DOHH2 (cell line): ENCODE results near the gene ART4.
A peak's percentile ranks its signal among the peaks of the same experiment; 100 is the strongest.

Source experiments
- H3F3A ChIP-seq: fragments of 200-600 bp; sonication (generic), shearing (Covaris generic); 2 replicates; pipeline ENCODE4 v1.6.0; 2016; ENCODE audit warnings: antibody characterized with exemption, mild to moderate bottlenecking; ENCODE audit not compliant: control insufficient read depth, insufficient read depth
- H3K27ac ChIP-seq: fragments of 200-600 bp; sonication (generic); 2 replicates; pipeline ENCODE4 v1.5.1; 2014; ENCODE audit warnings: low read depth, mild to moderate bottlenecking, low read length, moderate library complexity
- H3K27me3 ChIP-seq: fragments of 200-600 bp; sonication (generic); 2 replicates; pipeline ENCODE4 v1.6.1; 2014; ENCODE audit warnings: mild to moderate bottlenecking, low read length, mixed read lengths; ENCODE audit not compliant: control insufficient read depth
- H3K36me3 ChIP-seq: fragments of 200-600 bp; sonication (generic); 2 replicates; pipeline ENCODE4 v1.6.1; 2014; ENCODE audit warnings: mild to moderate bottlenecking, low read length, moderate library complexity, mixed read lengths; ENCODE audit not compliant: control insufficient read depth
- H3K4me1 ChIP-seq: fragments of 200-600 bp; sonication (generic); 2 replicates; pipeline ENCODE4 v1.6.1; 2014; ENCODE audit warnings: mild to moderate bottlenecking, low read length, mixed read lengths; ENCODE audit not compliant: control insufficient read depth
- H3K4me2 ChIP-seq: fragments of 200-600 bp; sonication (generic); 2 replicates; pipeline ENCODE4 v1.6.0; 2014; ENCODE audit warnings: mild to moderate bottlenecking, low read length, moderate library complexity
- H3K4me3 ChIP-seq: fragments of 200-600 bp; sonication (generic); 2 replicates; pipeline ENCODE4 v1.5.1; 2014; ENCODE audit warnings: mild to moderate bottlenecking, low read length, mixed read lengths
- H3K79me2 ChIP-seq: fragments of 200-600 bp; sonication (generic); 2 replicates; pipeline ENCODE4 v1.6.1; 2014; ENCODE audit warnings: mild to moderate bottlenecking, low read length, mixed read lengths; ENCODE audit not compliant: control insufficient read depth
- H3K9me2 ChIP-seq: fragments of 200-600 bp; sonication (generic); replicated peaks from 2 replicates; pipeline ENCODE4 v1.6.1; 2014; ENCODE audit warnings: mild to moderate bottlenecking, low read length, mixed read lengths; ENCODE audit not compliant: control insufficient read depth
- H3K9me3 ChIP-seq: fragments of 200-600 bp; sonication (generic); 2 replicates; pipeline ENCODE4 v1.6.1; 2014; ENCODE audit warnings: antibody characterized with exemption, low read length, mixed read lengths; ENCODE audit not compliant: control insufficient read depth, insufficient read depth
- H4K20me1 ChIP-seq: fragments of 200-600 bp; sonication (generic); 2 replicates; pipeline ENCODE4 v1.6.0; 2014; ENCODE audit warnings: low read depth, mild to moderate bottlenecking, antibody characterized with exemption, low read length, moderate library complexity; ENCODE audit not compliant: control insufficient read depth, insufficient read depth
- EZH2phosphoT487 ChIP-seq: fragments of 200-600 bp; sonication (generic); IDR thresholded peaks from 2 replicates; pipeline ENCODE4 v1.6.1; 2017; ENCODE audit warnings: borderline replicate concordance, mild to moderate bottlenecking, antibody characterized with exemption, low read length, moderate library complexity, mixed read lengths
- TF ChIP-seq, protein P1 (sequence below): fragments of 200-600 bp; sonication (generic); IDR thresholded peaks from one replicate; pipeline ENCODE4 v1.5.1; 2014; ENCODE audit warnings: antibody characterized with exemption, mild to moderate bottlenecking, low read depth, low read length; ENCODE audit not compliant: poor library complexity, severe bottlenecking

Gene ART4

DNA sequence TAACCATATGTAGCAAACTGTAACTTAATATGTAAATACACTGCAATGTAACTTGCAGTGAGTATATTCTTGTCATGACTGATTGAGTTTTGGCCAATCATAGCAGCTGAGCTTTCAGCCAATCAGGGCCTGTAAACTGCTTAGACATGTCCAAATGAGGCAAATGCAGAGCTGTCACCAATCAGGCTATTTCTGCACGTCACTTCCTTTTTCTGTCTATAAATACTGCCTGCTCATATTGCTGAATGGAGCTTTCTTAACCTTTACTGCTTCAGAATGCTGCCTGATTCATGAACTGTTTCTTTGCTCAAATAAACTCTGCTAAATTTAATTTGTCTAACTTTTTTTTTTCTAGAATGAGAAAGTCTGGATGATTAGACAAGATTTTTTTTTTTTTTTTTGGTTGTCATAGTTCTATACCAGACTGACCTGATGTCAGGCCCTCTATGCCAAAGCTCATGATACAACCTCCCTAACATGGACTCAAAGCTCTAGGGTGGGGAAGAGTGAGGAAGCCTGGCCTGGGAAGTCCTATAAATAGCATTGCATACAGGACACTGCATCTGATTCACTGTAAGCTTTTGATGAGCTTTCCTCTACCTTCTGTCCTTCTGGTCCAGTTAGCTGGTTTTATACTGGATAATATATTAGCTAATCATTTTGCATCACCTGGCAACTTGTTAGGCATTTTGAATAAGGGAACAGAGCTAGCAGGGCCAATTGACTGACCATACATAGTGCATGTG, 30.3 kb upstream of the ART4 start:
- no peaks in the 10 kb centered on the region for H4K20me1 ChIP-seq
- no peak for TF ChIP-seq EZH2phosphoT487
- TF ChIP-seq, protein P1, sequence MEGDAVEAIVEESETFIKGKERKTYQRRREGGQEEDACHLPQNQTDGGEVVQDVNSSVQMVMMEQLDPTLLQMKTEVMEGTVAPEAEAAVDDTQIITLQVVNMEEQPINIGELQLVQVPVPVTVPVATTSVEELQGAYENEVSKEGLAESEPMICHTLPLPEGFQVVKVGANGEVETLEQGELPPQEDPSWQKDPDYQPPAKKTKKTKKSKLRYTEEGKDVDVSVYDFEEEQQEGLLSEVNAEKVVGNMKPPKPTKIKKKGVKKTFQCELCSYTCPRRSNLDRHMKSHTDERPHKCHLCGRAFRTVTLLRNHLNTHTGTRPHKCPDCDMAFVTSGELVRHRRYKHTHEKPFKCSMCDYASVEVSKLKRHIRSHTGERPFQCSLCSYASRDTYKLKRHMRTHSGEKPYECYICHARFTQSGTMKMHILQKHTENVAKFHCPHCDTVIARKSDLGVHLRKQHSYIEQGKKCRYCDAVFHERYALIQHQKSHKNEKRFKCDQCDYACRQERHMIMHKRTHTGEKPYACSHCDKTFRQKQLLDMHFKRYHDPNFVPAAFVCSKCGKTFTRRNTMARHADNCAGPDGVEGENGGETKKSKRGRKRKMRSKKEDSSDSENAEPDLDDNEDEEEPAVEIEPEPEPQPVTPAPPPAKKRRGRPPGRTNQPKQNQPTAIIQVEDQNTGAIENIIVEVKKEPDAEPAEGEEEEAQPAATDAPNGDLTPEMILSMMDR, result no peak
- H3K36me3 ChIP-seq, result peaks cover 6% of the 10 kb centered on the region
- H3F3A ChIP-seq, result no peaks in the 10 kb centered on the region
- no peaks in the 10 kb centered on the region for H3K79me2 ChIP-seq
- peak overlapping the region; percentile 16 for H3K4me3 ChIP-seq
- H3K27ac ChIP-seq, result no peak overlapping the region
- peaks cover 12% of the 10 kb centered on the region; the same call in 1 of the 2 replicates for H3K9me3 ChIP-seq
- H3K27me3 ChIP-seq, result no peaks in the 10 kb centered on the region
- peak overlapping the region; percentile 20; the same call in 1 of the 2 replicates for H3K4me2 ChIP-seq
- H3K4me1 ChIP-seq, result peaks cover 19% of the 10 kb centered on the region
- no peaks in the 10 kb centered on the region for H3K9me2 ChIP-seq

DNA sequence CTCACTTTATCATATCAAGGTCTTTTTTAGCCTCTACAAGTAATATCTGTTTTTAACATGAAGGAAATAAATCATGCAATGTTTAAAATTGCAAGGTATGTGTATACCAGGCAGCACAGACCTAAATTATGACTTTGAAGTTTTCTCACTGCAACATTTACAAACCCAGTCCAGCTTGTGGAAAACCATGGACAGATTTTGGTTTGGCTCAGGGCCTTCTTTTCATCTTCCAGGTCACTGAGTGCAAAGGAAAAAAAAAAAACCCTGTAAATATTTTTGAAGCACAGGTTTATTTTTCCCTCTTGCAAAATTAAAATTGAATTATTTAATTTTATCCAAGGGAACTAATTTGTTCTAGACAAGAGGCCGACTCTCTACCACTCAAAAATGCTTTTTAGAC, 28.6 kb upstream of the ART4 start:
- no peaks in the 10 kb centered on the region for H3K27me3 ChIP-seq
- H3F3A ChIP-seq, result no peaks in the 10 kb centered on the region
- H3K27ac ChIP-seq, result no peak overlapping the region
- no peaks in the 10 kb centered on the region for H3K9me2 ChIP-seq
- H4K20me1 ChIP-seq, result no peaks in the 10 kb centered on the region
- H3K36me3 ChIP-seq, result peaks cover 6% of the 10 kb centered on the region
- TF ChIP-seq EZH2phosphoT487, result no peak
- TF ChIP-seq, protein P1, result no peak
- H3K79me2 ChIP-seq, result no peaks in the 10 kb centered on the region
- H3K4me1 ChIP-seq, result peaks cover 11% of the 10 kb centered on the region
- H3K9me3 ChIP-seq, result peaks cover 12% of the 10 kb centered on the region; the same call in 1 of the 2 replicates
- no peak overlapping the region for H3K4me3 ChIP-seq
- no peak overlapping the region for H3K4me2 ChIP-seq

DNA sequence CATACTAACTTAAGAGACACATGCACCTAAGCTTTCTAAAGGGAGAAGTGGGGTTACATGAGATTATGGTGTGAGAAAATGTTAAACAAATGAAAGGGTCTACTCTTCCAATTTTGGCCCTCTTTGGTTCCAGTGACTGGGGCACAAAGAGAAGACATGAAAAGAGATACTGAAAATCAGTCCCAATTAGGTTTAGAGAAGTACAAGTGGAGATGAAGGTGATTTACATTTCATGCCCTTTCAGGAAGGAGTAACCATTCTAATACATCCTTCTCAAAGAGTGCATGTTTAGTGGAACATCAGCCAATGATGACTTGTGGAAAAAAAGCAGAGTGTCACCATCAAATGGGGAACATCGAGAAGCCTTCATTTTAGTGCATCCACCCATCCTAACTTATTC, 27.9 kb upstream of the ART4 start:
- Histone ChIP-seq H3K4me1 (peaks cover 11% of the 10 kb centered on the region), H3F3A (no peaks in the 10 kb centered on the region)

More for the DNA sequence above, 27.9 kb upstream of the ART4 start:
- Histone ChIP-seq H3K9me3 (peaks cover 12% of the 10 kb centered on the region; the same call in 1 of the 2 replicates), H3K27ac (no peak overlapping the region), H3K9me2 (no peaks in the 10 kb centered on the region), H3K27me3 (no peaks in the 10 kb centered on the region), H3K79me2 (no peaks in the 10 kb centered on the region), H4K20me1 (no peaks in the 10 kb centered on the region), H3K4me3 (no peak overlapping the region), H3K4me2 (no peak overlapping the region), H3K36me3 (peaks cover 6% of the 10 kb centered on the region)
- TF ChIP-seq, protein P1, result no peak
- TF ChIP-seq EZH2phosphoT487, result no peak
